GM18505 (cell line): ENCODE data around the gene TOP3B.

Experiments
- ATAC-seq: cut with Tn5 transposase; IDR thresholded peaks from one replicate; pipeline ENCODE4 v1.9.1; 2021; ENCODE audit not compliant: unreplicated experiment
- POLR2A ChIP-seq: IDR thresholded peaks from 4 replicates; pipeline ENCODE4 v1.6.1; 2011; ENCODE audit warnings: borderline replicate concordance; ENCODE audit not compliant: insufficient read depth, insufficient read length; ENCODE audit errors: extremely low read depth

TOP3B gene

GRCh38 chr22:22020425-22020852 is 37.9 kb upstream of the TOP3B start:
- no peak for ATAC-seq
- TF ChIP-seq POLR2A = no peak

DNA sequence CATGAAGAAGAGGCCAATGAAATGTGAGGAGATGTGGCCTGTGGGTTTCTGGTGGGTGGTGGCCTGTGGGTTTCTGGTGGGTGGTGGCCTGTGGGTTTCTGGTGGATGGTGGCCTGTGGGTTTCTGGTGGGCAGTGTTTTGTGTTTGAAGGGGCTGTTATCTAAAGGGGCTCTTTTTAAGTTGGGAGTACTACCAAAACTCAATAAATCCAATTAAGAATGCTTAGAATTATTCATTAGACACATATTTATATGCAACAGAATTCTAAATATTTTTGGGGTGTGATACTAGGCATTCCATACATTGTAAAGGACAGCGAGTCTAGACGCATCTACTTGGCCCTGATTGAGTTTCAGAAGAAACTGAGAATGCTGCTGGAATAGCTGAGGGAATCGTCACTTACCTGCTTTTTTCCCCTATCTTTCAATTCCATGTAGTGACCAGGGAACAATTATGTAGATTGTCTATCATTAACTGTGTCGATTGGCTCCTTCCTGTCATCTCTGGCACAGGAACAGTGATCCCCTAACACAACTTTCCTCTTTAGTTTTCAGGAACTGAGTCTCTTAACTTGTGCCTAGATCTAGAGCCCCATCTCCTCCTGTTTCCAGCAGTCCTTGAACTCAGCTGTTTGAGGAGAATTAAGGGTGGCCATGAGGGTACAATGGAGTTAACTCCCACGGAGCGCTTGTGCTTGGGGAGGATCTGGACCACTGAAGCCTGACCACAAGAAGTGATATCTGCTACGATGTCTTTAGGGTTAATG is 37.3 kb upstream of the TOP3B start:
- ATAC-seq = no peak
- TF ChIP-seq POLR2A = no peak

- ATAC-seq = no peak
- TF ChIP-seq POLR2A = no peak
Measured at GRCh38 chr22:22018825-22019658, 36.5 kb upstream of the TOP3B start.

DNA sequence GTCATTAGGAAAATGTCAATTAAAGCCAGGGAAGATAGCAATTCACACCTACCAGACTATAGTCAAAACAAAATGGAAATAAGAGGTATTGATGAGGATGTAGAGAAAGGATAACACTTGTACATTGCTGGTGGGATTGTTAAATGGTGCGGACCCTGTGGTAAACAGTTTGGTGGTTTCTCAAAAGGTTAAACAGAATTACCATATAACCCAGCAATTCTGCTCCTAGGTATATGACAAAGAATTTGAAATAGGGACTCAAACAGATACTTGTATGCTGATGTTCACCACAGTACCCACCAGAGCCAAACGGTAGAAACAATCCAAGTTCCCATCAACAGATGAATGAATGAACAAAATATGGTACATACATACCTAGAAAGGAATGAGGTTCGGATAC is 33.0 kb upstream of the TOP3B start:
- no peak for TF ChIP-seq POLR2A
- no peak for ATAC-seq

DNA sequence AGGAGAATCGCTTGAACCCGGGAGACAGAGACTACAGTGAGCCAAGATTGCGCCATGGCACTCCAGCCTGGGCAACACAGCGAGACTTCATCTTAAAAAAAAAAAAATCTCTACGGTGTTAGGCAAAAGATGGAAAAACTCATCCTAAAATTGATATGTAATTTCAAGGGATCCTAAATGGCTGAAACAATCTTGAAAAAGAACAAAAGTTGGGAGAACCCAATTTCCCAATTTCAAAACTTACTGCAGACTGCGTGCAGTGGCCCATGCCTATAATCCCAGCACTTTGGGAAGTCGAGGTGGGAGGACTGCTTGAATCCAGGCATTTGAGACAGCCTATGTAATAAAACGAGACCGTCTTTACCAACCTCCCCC is 31.7 kb upstream of the TOP3B start:
- ATAC-seq = no peak
- no peak for TF ChIP-seq POLR2A

DNA sequence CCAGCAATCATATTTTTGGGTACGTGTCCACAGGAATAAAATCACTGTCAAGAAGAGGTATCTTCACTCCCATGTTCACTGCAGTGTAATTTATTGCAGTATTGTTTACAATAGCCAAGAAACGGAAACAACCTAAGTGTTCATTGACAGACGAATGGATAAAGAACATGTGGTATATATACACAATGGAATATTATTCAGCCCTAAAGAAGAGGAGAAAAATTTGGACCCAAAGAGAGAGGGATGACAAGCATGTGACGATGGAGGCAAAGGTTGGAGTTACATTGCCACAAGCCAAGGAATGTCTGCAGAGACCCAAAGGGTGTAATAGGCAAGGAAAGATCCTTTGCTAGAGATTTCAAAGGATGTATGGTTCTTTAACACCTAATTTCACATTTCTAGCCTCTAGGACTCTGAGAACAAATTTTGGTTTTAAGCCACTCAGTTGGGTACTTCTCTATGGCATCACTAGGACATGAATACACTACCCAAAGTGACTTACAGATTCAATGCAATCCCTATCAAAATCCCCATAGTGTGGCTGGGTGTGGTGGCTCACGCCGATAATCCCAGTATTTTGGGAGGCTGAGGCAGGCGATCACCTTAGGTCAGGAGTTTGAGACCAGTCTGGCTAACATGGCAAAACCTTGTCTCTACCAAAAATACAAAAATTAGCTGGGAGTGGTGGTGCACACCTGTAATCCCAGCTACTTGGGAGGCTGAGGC is 31.1 kb upstream of the TOP3B start:
- TF ChIP-seq POLR2A = no peak

GRCh38 chr22:22011964-22012363 is 29.4 kb upstream of the TOP3B start:
- no peak for ATAC-seq
- no peak for TF ChIP-seq POLR2A

More for the DNA sequence above, 31.1 kb upstream of the TOP3B start:
- no peak for ATAC-seq

DNA sequence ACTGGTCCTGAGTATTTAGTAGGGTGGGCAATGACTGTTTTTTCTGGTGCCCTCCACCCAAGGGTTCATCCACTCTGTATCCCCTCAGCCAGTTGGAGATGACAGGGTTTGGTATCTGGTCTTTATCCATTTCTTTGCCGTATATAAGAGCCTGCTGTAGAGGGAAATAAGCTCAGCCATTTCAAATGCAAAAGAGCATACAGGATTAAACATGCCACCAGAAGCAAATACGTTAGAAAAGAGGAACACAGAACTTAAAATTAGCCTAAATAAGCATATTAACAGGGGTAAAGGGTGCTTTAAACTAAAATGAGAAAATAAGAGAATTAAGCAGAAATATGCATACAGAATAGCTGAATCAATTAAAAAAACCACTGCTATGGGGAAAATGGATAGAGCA is 27.8 kb upstream of the TOP3B start:
- TF ChIP-seq POLR2A = no peak
- no peak for ATAC-seq

DNA sequence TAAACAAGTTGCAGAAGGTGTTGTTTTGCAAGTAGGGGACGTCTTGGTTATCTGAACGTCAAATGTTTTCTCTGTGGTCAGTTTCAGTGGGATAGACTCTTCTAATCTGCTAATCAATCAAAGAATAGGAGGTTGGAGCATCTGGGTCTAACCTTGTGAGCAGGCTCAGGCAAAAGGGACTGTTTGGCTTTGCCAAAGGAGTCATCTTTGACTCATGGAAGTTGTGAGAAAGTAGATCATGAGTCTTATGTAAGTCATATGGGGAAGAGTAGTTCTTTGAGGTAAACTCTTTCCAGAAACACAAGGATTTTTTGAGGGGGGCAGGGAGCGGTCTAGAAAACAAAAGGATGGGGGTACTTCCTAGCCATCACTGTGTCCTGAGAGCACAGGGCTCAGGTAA is 27.1 kb upstream of the TOP3B start:
- ATAC-seq = no peak
- TF ChIP-seq POLR2A = no peak

GRCh38 chr22:22006596-22006990 is 24.0 kb upstream of the TOP3B start:
- no peak for ATAC-seq
- no peak for TF ChIP-seq POLR2A

- no peak for ATAC-seq
Measured at GRCh38 chr22:22005945-22006595, 23.5 kb upstream of the TOP3B start.

DNA sequence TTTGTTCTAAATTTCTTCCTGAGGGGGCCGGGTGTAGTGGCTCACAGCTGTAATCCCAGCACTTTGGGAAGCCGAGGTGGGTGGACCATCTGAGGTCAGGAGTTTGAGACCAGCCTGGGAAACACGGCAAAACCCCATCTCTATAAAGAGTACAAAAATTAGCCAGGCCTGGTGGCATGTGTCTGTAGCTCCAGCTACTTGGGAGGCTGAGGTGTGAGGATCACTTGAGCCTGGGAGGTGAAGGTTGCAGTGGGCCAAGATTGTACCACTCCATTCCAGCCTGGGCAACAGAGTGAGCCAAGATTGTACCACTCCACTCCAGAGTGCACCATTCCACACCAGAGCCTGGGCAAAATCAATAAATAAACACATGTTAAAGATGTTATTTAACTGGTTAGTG is 20.6 kb upstream of the TOP3B start:
- TF ChIP-seq POLR2A = no peak
- ATAC-seq = no peak

More at GRCh38 chr22:22005945-22006595, 23.5 kb upstream of the TOP3B start:
- TF ChIP-seq POLR2A = no peak

DNA sequence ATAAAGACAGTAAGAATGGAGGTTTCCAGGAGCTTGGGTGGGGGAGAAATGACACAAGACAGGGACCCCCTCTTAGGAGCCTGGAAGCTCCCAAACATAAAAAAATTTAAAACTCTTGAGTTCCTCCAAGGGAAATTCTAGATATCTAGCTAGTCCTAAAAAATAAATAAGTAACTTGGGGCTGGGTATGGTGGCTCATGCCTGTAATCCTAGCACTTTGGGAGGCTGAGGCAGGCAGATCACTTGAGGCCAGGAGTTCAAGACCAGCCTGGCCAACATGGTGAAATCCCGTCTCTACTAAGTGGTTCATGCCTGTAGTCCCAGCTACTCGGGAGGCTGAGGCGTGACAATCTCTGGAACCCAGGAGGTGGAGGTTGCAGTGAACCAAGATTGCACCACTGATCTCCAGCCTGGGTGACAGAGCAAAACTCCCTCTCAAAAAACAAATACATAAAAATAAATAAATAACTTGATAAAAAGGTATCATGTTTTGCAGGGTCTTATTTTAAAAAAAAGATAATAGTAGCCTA is 20.0 kb upstream of the TOP3B start:
- ATAC-seq = no peak
- no peak for TF ChIP-seq POLR2A

DNA sequence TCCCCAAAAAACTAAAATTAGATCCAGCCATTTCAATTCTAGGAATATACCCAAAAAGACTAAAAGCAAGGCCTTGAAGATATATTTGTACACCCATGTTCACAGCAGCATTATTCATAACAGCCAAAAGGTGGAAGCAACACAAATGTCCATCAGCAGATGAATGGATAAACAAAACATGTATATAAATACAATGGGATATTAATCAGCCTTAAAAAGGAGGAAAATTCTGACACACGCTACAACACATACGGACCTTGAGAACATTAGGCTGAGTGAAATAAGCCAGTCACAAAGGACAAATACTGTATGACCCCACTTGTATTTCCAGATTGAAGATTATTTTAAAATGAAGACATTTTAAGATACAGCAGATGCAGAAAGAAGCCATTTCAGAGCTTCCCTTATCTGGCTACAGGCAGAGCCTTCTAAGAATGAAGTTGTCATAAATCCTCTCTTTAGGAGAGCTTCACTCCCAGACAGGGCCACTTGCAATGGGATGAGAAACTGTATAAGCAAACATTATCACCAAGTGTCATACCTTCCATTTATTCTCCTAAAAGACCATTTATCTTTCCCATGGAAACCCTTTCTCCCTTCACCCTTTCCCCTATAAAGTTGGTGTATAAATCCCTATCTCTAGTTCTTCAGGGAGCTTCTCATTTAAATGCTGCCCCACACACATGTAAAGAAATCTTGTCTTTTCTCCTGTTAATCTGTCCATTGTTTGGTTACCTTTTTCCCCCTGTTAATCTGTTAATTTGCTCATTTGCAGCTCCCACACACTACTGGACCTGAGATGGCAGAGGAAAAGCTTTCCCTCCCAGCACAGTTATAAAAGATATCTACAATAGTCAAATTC is 19.3 kb upstream of the TOP3B start:
- ATAC-seq = no peak
- no peak for TF ChIP-seq POLR2A
